SHP77 (cell line): ENCODE measurements around the gene TBCK.
"Not testable (repeated sequence)": the region's sequence is repeated elsewhere in the genome, so short reads cannot be mapped to it uniquely, and the experiment has no call there.

ENCODE experiments used
- DNase-seq, 2 experiments: peaks; one replicate each; lab custom pipeline; 2025; lab: John Stamatoyannopoulos, UW

TBCK gene

GRCh38 chr4:106114270-106114669 is 201.7 kb downstream of the TBCK start:
- no peak for DNase-seq

GRCh38 chr4:106111778-106112469 is 204.1 kb downstream of the TBCK start:
- DNase-seq: not testable (repeated sequence)

GRCh38 chr4:106109929-106110328 is 206.1 kb downstream of the TBCK start:
- no peak for DNase-seq

- DNase-seq: no peak
Observed at GRCh38 chr4:106105697-106106096, 210.3 kb downstream of the TBCK start.

GRCh38 chr4:106104276-106104675 is 211.7 kb downstream of the TBCK start:
- DNase-seq: no peak

GRCh38 chr4:106096454-106096853 is 219.6 kb downstream of the TBCK start:
- DNase-seq: no peak

- no peak for DNase-seq
Observed at GRCh38 chr4:106095408-106095807, 220.6 kb downstream of the TBCK start.

- no peak for DNase-seq
Observed at GRCh38 chr4:106092361-106093040, 223.5 kb downstream of the TBCK start.

- DNase-seq: no peak
Observed at GRCh38 chr4:106090826-106091225, 225.2 kb downstream of the TBCK start.

- DNase-seq: no peak
Observed at GRCh38 chr4:106083065-106083464, 232.9 kb downstream of the TBCK start.

- no peak for DNase-seq
Observed at GRCh38 chr4:106080376-106080775, 235.6 kb downstream of the TBCK start.

- DNase-seq: no peak
Observed at GRCh38 chr4:106079616-106080015, 236.4 kb downstream of the TBCK start.

- DNase-seq: no peak
Observed at GRCh38 chr4:106065018-106065417, 251.0 kb downstream of the TBCK start.

GRCh38 chr4:106063009-106063408 is 253.0 kb downstream of the TBCK start:
- no peak for DNase-seq

GRCh38 chr4:106062452-106062875 is 253.5 kb downstream of the TBCK start:
- no peak for DNase-seq

- DNase-seq: no peak
Observed at GRCh38 chr4:106058921-106059320, 257.1 kb downstream of the TBCK start.

- DNase-seq: no peak
Observed at GRCh38 chr4:106056914-106057313, 259.1 kb downstream of the TBCK start.

GRCh38 chr4:106051514-106051913 is 264.5 kb downstream of the TBCK start:
- DNase-seq: no peak

- DNase-seq: no peak
Observed at GRCh38 chr4:106049490-106049889, 266.5 kb downstream of the TBCK start.

- no peak for DNase-seq
Observed at GRCh38 chr4:106048250-106048971, 267.6 kb downstream of the TBCK start.

GRCh38 chr4:106046083-106046482 is 269.9 kb downstream of the TBCK start:
- DNase-seq: no peak

- DNase-seq: no peak
Observed at GRCh38 chr4:106041294-106042002, 274.6 kb downstream of the TBCK start.
